Body of pancreas (tissue), 4 donors: ENCODE measurements around the gene CHD6.

ENCODE experiments used
- POLR2A ChIP-seq, 3 donors: fragments of 450-650 bp; IDR thresholded peaks; one replicate each; pipeline ENCODE4 v1.6.1; 2016; ENCODE audit warnings: antibody characterized with exemption in 3 of 3, mild to moderate bottlenecking in 2 of 3
- TF ChIP-seq, protein P1 (sequence below), 7 experiments: fragments of 450-650 bp in 4 of 7; fragments of 200-600 bp in 3 of 7; sonication (generic) in 3 of 7; IDR thresholded peaks; one replicate each; pipeline ENCODE4 v1.5.1; 2016 to 2019; ENCODE audit warnings: antibody characterized with exemption in 7 of 7

DNA sequence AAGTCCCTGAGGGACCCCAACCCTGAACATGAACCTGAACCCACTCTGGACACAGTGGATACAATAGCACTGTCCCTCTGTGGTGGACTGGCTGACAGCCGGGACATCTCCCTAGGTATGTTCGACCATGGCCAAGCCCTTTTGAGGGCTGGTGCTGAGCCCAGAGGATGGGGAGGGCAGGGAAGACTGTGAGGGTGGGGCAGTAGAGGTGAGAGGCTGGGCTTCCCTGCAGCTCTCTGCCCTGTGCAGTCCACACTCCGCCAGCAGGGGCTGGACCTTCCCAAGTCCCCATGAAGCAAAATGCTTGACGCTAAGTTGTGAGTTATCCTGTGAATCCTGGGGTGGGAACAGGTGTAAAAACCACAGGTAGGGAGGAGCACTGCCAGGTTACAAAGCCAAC lies 266.1 kb downstream of the CHD6 start:
- no peak for TF ChIP-seq POLR2A (IDR thresholded peaks at IDR 0.05)
- TF ChIP-seq, protein P1, sequence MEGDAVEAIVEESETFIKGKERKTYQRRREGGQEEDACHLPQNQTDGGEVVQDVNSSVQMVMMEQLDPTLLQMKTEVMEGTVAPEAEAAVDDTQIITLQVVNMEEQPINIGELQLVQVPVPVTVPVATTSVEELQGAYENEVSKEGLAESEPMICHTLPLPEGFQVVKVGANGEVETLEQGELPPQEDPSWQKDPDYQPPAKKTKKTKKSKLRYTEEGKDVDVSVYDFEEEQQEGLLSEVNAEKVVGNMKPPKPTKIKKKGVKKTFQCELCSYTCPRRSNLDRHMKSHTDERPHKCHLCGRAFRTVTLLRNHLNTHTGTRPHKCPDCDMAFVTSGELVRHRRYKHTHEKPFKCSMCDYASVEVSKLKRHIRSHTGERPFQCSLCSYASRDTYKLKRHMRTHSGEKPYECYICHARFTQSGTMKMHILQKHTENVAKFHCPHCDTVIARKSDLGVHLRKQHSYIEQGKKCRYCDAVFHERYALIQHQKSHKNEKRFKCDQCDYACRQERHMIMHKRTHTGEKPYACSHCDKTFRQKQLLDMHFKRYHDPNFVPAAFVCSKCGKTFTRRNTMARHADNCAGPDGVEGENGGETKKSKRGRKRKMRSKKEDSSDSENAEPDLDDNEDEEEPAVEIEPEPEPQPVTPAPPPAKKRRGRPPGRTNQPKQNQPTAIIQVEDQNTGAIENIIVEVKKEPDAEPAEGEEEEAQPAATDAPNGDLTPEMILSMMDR (IDR thresholded peaks at IDR 0.05), result no peak
